Thymus (tissue), 11 donors: ENCODE measurements around the gene CHIC2. TPM values are rescaled to one million over a fixed set of nuclear protein-coding genes. Genes with fewer than 3 reads are reported as not detected.

Source experiments
- DNase-seq, 9 donors: peaks; one replicate each; pipeline ENCODE4 v3.0.0-alpha.2; 2013; ENCODE audit warnings: low spot score in 9 of 9, low read depth in 6 of 9, missing footprints in 1 of 9
- H3K27ac ChIP-seq, 2 donors: one replicate each; pipeline ENCODE4 v1.5.1; 2013; ENCODE audit warnings: control low read depth in 1 of 2, low read depth in 1 of 2, low read length in 1 of 2, mild to moderate bottlenecking in 1 of 2, moderate library complexity in 1 of 2
- H3K27me3 ChIP-seq, 2 donors: one replicate each; pipeline ENCODE4 v1.5.1; 2013; ENCODE audit warnings: low read length in 1 of 2; ENCODE audit not compliant: control insufficient read depth in 2 of 2, insufficient read depth in 1 of 2
- H3K36me3 ChIP-seq, 2 donors: one replicate each; pipeline ENCODE4 v1.5.1; 2013; ENCODE audit warnings: low read length in 1 of 2, mild to moderate bottlenecking in 1 of 2, moderate library complexity in 1 of 2; ENCODE audit not compliant: control insufficient read depth in 2 of 2, insufficient read depth in 2 of 2
- H3K4me1 ChIP-seq, 2 donors: one replicate each; pipeline ENCODE4 v1.5.1; 2013; ENCODE audit warnings: low read length in 2 of 2; ENCODE audit not compliant: control insufficient read depth in 2 of 2, insufficient read depth in 2 of 2
- H3K4me3 ChIP-seq, 2 donors: one replicate each; pipeline ENCODE4 v1.5.1; 2013; ENCODE audit warnings: low read length in 2 of 2, control low read depth in 1 of 2, mild to moderate bottlenecking in 1 of 2
- H3K9me3 ChIP-seq, 2 donors: one replicate each; pipeline ENCODE4 v1.5.1; 2013; ENCODE audit warnings: low read length in 1 of 2, mild to moderate bottlenecking in 1 of 2; ENCODE audit not compliant: control insufficient read depth in 2 of 2, insufficient read depth in 1 of 2
- WGBS: extraction: QIAGEN DNeasy Blood & Tissue Kit; methylation state at CpG from one replicate; pipeline ENCODE4 v1.1.7; 2013; 5-methylcytosine and 5-hydroxymethylcytosine counted together
- polyA plus RNA-seq: library from polyadenylated mRNA; stranded (reverse); fragments of 200-250 nt; gene quantifications from one replicate; pipeline ENCODE4 v1.2.3, GENCODE V29; 2013
- total RNA-seq: library from RNA; stranded (reverse); fragments of 120-200 nt; gene quantifications from one replicate; pipeline ENCODE4 v1.2.4, GENCODE V29; 2013
- donor health status: healthy.

The CHIC2 gene
- total and polyA plus RNA-seq, 2 donors, result 25.9 to 36.5 TPM

GRCh38 chr4:54089875-54090274 is 25.5 kb upstream of the CHIC2 start:
- H3K4me3 ChIP-seq, result no peak overlapping the region
- DNase-seq, result no peak
- peaks cover 0 to 2% of the 10 kb centered on the region in 2 donors for H3K9me3 ChIP-seq
- H3K36me3 ChIP-seq, result no peaks in the 10 kb centered on the region
- peaks cover 4 to 27% of the 10 kb centered on the region in 2 donors for H3K4me1 ChIP-seq
- 95% methylated on average over 1 of the region's 1 CpG for WGBS
- no peak overlapping the region for H3K27ac ChIP-seq
- peaks cover 47 to 69% of the 10 kb centered on the region in 2 donors for H3K27me3 ChIP-seq

- Histone ChIP-seq H3K9me3 (no peaks in the 10 kb centered on the region), H3K27me3 (peaks cover 5 to 24% of the 10 kb centered on the region in 2 donors), H3K27ac (no peak overlapping the region), H3K4me3 (no peak overlapping the region), H3K36me3 (no peaks in the 10 kb centered on the region), H3K4me1 (no peaks in the 10 kb centered on the region)
- DNase-seq, result no peak
- WGBS, result 98% methylated on average over 3 of the region's 3 CpGs
These were observed 20.9 kb upstream of the CHIC2 start for GRCh38 chr4:54085284-54085683.

- WGBS, result 92% methylated on average over 1 of the region's 1 CpG
- Histone ChIP-seq H3K27ac (no peak overlapping the region), H3K4me3 (no peak overlapping the region), H3K4me1 (no peaks in the 10 kb centered on the region), H3K9me3 (no peaks in the 10 kb centered on the region), H3K27me3 (peaks cover 1 to 10% of the 10 kb centered on the region in 2 donors), H3K36me3 (no peaks in the 10 kb centered on the region)
- DNase-seq, result no peak
These were observed 17.8 kb upstream of the CHIC2 start for GRCh38 chr4:54082168-54082567.

- WGBS, result 95% methylated on average over 1 of the region's 1 CpG
- DNase-seq, result no peak
- no peaks in the 10 kb centered on the region for H3K4me1 ChIP-seq
- H3K4me3 ChIP-seq, result no peak overlapping the region
- H3K9me3 ChIP-seq, result no peaks in the 10 kb centered on the region
- no peaks in the 10 kb centered on the region for H3K36me3 ChIP-seq
- H3K27me3 ChIP-seq, result peaks cover 0 to 2% of the 10 kb centered on the region in 2 donors
- H3K27ac ChIP-seq, result no peak overlapping the region
These were observed 13.4 kb upstream of the CHIC2 start for GRCh38 chr4:54077812-54078211.

GRCh38 chr4:54076673-54077072 is 12.3 kb upstream of the CHIC2 start:
- Histone ChIP-seq H3K4me1 (no peaks in the 10 kb centered on the region), H3K27ac (no peak overlapping the region), H3K27me3 (peaks cover 0 to 2% of the 10 kb centered on the region in 2 donors), H3K4me3 (no peak overlapping the region), H3K36me3 (no peaks in the 10 kb centered on the region), H3K9me3 (no peaks in the 10 kb centered on the region)
- no peak for DNase-seq

- no peak for DNase-seq
- Histone ChIP-seq H3K27ac (no peak overlapping the region), H3K27me3 (peaks cover 0 to 2% of the 10 kb centered on the region in 2 donors), H3K4me1 (no peaks in the 10 kb centered on the region), H3K9me3 (no peaks in the 10 kb centered on the region), H3K36me3 (no peaks in the 10 kb centered on the region), H3K4me3 (no peak overlapping the region)
These were observed 10.0 kb upstream of the CHIC2 start for GRCh38 chr4:54074381-54074780.

- no peak for DNase-seq
- 97% methylated on average over 2 of the region's 2 CpGs for WGBS
- H3K4me1 ChIP-seq, result no peaks in the 10 kb centered on the region
- H3K9me3 ChIP-seq, result no peaks in the 10 kb centered on the region
- H3K27me3 ChIP-seq, result peaks cover 0 to 2% of the 10 kb centered on the region in 2 donors
- no peak overlapping the region for H3K27ac ChIP-seq
- no peak overlapping the region for H3K4me3 ChIP-seq
- H3K36me3 ChIP-seq, result no peaks in the 10 kb centered on the region
These were observed 9.0 kb upstream of the CHIC2 start for GRCh38 chr4:54073271-54073880.

GRCh38 chr4:54067166-54067565 is 2.8 kb upstream of the CHIC2 start:
- Histone ChIP-seq H3K4me3 (no peak overlapping the region), H3K27me3 (no peaks in the 10 kb centered on the region), H3K36me3 (no peaks in the 10 kb centered on the region), H3K27ac (no peak overlapping the region), H3K9me3 (no peaks in the 10 kb centered on the region), H3K4me1 (peaks cover 7 to 10% of the 10 kb centered on the region in 2 donors)
- 76% methylated on average over 5 of the region's 5 CpGs for WGBS
- no peak for DNase-seq

GRCh38 chr4:54066718-54067129 is 2.3 kb upstream of the CHIC2 start:
- no peaks in the 10 kb centered on the region for H3K9me3 ChIP-seq
- no peak overlapping the region for H3K4me3 ChIP-seq
- WGBS, result 59% methylated on average over 2 of the region's 2 CpGs
- H3K27ac ChIP-seq, result no peak overlapping the region
- H3K27me3 ChIP-seq, result no peaks in the 10 kb centered on the region
- no peaks in the 10 kb centered on the region for H3K36me3 ChIP-seq
- H3K4me1 ChIP-seq, result peaks cover 7 to 11% of the 10 kb centered on the region in 2 donors
- no peak for DNase-seq

GRCh38 chr4:54066088-54066415 is 1.6 kb upstream of the CHIC2 start:
- Histone ChIP-seq H3K27ac (no peak overlapping the region), H3K27me3 (no peaks in the 10 kb centered on the region), H3K4me3 (no peak overlapping the region), H3K36me3 (no peaks in the 10 kb centered on the region), H3K4me1 (peaks cover 7 to 11% of the 10 kb centered on the region in 2 donors), H3K9me3 (no peaks in the 10 kb centered on the region)
- WGBS, result 89% methylated on average over 2 of the region's 2 CpGs
- DNase-seq, result no peak
